Upper lobe of right lung (tissue), 1 donor: Measurements from ENCODE around the gene CTBP2. TPM values are rescaled to one million over a fixed set of nuclear protein-coding genes. Genes with fewer than 3 reads are reported as not detected.

Experiments
- ATAC-seq: fragments of 200-7000 bp; cut with Tn5 transposase; one replicate; pipeline ENCODE4 v1.9.1; 2020; ENCODE audit warnings: mild to moderate bottlenecking, moderate library complexity
- DNase-seq: peaks from one replicate; pipeline ENCODE4 v3.0.0-alpha.2; 2020
- H3K27ac ChIP-seq: fragments of 200-600 bp; one replicate; pipeline ENCODE4 v1.8.0; 2022
- H3K27me3 ChIP-seq: fragments of 200-600 bp; one replicate; pipeline ENCODE4 v1.8.0; 2022; ENCODE audit warnings: mild to moderate bottlenecking
- H3K36me3 ChIP-seq: fragments of 200-600 bp; one replicate; pipeline ENCODE4 v1.8.0; 2022
- H3K4me1 ChIP-seq: fragments of 200-600 bp; one replicate; pipeline ENCODE4 v1.8.0; 2022
- H3K4me3 ChIP-seq: fragments of 200-600 bp; one replicate; pipeline ENCODE4 v1.8.0; 2022; ENCODE audit warnings: mild to moderate bottlenecking
- H3K9me3 ChIP-seq: fragments of 200-600 bp; one replicate; pipeline ENCODE4 v1.8.0; 2022
- CTCF ChIP-seq: fragments of 200-600 bp; IDR thresholded peaks from one replicate; pipeline ENCODE4 v1.8.0; 2022; ENCODE audit warnings: antibody characterized with exemption
- intact Hi-C: fragments of 100-400 bp; cut with DNase I; formaldehyde crosslinking; loops from one replicate; pipeline ENCODE4 v1.11.0; 2022
- total RNA-seq: library from RNA; stranded (reverse); fragmentation: NEBNext Ultra II Directional; extraction: Animal tissue kit (Norgen Biotek cat#: 25700); gene quantifications from one replicate; pipeline ENCODE4 v1.2.1, GENCODE V29; 2021
- donor health status: DM: no; HTN: yes; CAD: no; lungs with severe emphysema.

CTBP2 gene
- total RNA-seq, 1 donor from 2014 or later: 66.7 TPM

GRCh38 chr10:125148528-125148927 is 11.8 kb downstream of the CTBP2 start:
- Histone ChIP-seq H3K9me3 (no peaks in the 10 kb centered on the region), H3K36me3 (no peaks in the 10 kb centered on the region), H3K27me3 (no peaks in the 10 kb centered on the region), H3K4me3 (no peak overlapping the region), H3K27ac (peak overlapping the region; percentile 11), H3K4me1 (peaks cover 76% of the 10 kb centered on the region)
- no peak for TF ChIP-seq CTCF
- ATAC-seq (no peak), DNase-seq (no peak)
- intact Hi-C loops: no loop called here

GRCh38 chr10:125147971-125148439 is 12.4 kb downstream of the CTBP2 start:
- Histone ChIP-seq H3K27me3 (no peaks in the 10 kb centered on the region), H3K4me3 (no peak overlapping the region), H3K36me3 (no peaks in the 10 kb centered on the region), H3K4me1 (peaks cover 72% of the 10 kb centered on the region), H3K27ac (peak overlapping the region; percentile 66), H3K9me3 (no peaks in the 10 kb centered on the region)
- ATAC-seq: no peak
- no peak for TF ChIP-seq CTCF
- DNase-seq: no peak
- intact Hi-C loops: no loop called here

GRCh38 chr10:125146791-125147579 is 13.4 kb downstream of the CTBP2 start:
- Histone ChIP-seq H3K27ac (peak overlapping the region; percentile 66), H3K27me3 (no peaks in the 10 kb centered on the region), H3K4me1 (peaks cover 62% of the 10 kb centered on the region), H3K36me3 (no peaks in the 10 kb centered on the region), H3K9me3 (no peaks in the 10 kb centered on the region), H3K4me3 (no peak overlapping the region)
- ATAC-seq (peak; percentile 58), DNase-seq (no peak)
- TF ChIP-seq CTCF: no peak
- intact Hi-C loops: no loop called here

GRCh38 chr10:125145636-125146035 is 14.7 kb downstream of the CTBP2 start:
- ATAC-seq (no peak), DNase-seq (no peak)
- intact Hi-C loops: no loop called here
- Histone ChIP-seq H3K27ac (no peak overlapping the region), H3K4me1 (peaks cover 56% of the 10 kb centered on the region), H3K36me3 (no peaks in the 10 kb centered on the region), H3K27me3 (no peaks in the 10 kb centered on the region), H3K4me3 (no peak overlapping the region), H3K9me3 (no peaks in the 10 kb centered on the region)
- no peak for TF ChIP-seq CTCF

GRCh38 chr10:125144693-125145623 is 15.4 kb downstream of the CTBP2 start:
- DNase-seq (no peak), ATAC-seq (peak; percentile 77)
- Histone ChIP-seq H3K4me1 (peaks cover 56% of the 10 kb centered on the region), H3K27me3 (no peaks in the 10 kb centered on the region), H3K27ac (no peak overlapping the region), H3K4me3 (no peak overlapping the region), H3K9me3 (no peaks in the 10 kb centered on the region), H3K36me3 (no peaks in the 10 kb centered on the region)
- peak; percentile 48 for TF ChIP-seq CTCF
- intact Hi-C loops: no loop called here
